NCI-H82 treated with DMSO at 0.1 percent for 48 hours (cell line): ENCODE measurements around the gene ERC2.

Experiments
- DNase-seq: peaks from one replicate; lab custom pipeline; 2025; ENCODE audit not compliant: unreplicated experiment; lab: John Stamatoyannopoulos, UW

The ERC2 gene

GRCh38 chr3:55574671-55575070 lies 893.6 kb downstream of the ERC2 start:
- no peak for DNase-seq

GRCh38 chr3:55572816-55573215 lies 895.5 kb downstream of the ERC2 start:
- no peak for DNase-seq

GRCh38 chr3:55571913-55572312 lies 896.4 kb downstream of the ERC2 start:
- no peak for DNase-seq

GRCh38 chr3:55571216-55571813 lies 897.0 kb downstream of the ERC2 start:
- no peak for DNase-seq

GRCh38 chr3:55570271-55570711 lies 898.0 kb downstream of the ERC2 start:
- DNase-seq = no peak

- no peak for DNase-seq
Observed at GRCh38 chr3:55569033-55569599, 899.2 kb downstream of the ERC2 start.

GRCh38 chr3:55567615-55568014 lies 900.7 kb downstream of the ERC2 start:
- no peak for DNase-seq

GRCh38 chr3:55567121-55567520 lies 901.1 kb downstream of the ERC2 start:
- DNase-seq = no peak

GRCh38 chr3:55565521-55565920 lies 902.7 kb downstream of the ERC2 start:
- no peak for DNase-seq

GRCh38 chr3:55564726-55565125 lies 903.5 kb downstream of the ERC2 start:
- DNase-seq = peak; percentile 7

- no peak for DNase-seq
Observed at GRCh38 chr3:55562700-55563099, 905.6 kb downstream of the ERC2 start.

- DNase-seq = no peak
Observed at GRCh38 chr3:55559500-55560423, 908.5 kb downstream of the ERC2 start.

- DNase-seq = no peak
Observed at GRCh38 chr3:55558316-55558715, 910.0 kb downstream of the ERC2 start.

- no peak for DNase-seq
Observed at GRCh38 chr3:55557549-55557948, 910.7 kb downstream of the ERC2 start.

- no peak for DNase-seq
Observed at GRCh38 chr3:55556619-55557537, 911.4 kb downstream of the ERC2 start.

- DNase-seq = no peak
Observed at GRCh38 chr3:55555873-55556618, 912.2 kb downstream of the ERC2 start.

GRCh38 chr3:55554634-55555425 lies 913.4 kb downstream of the ERC2 start:
- no peak for DNase-seq

GRCh38 chr3:55551644-55552043 lies 916.6 kb downstream of the ERC2 start:
- no peak for DNase-seq

GRCh38 chr3:55549177-55549576 lies 919.1 kb downstream of the ERC2 start:
- no peak for DNase-seq
